Right ventricle myocardium inferior (tissue), 1 donor: ENCODE measurements around the gene PNMA8C. TPM values are rescaled to one million over a fixed set of nuclear protein-coding genes. Genes with fewer than 3 reads are reported as not detected.
"Not testable (repeated sequence)": the region's sequence is repeated elsewhere in the genome, so short reads cannot be mapped to it uniquely, and the experiment has no call there.

Experiments used
- ATAC-seq: fragments of 200-7000 bp; cut with Tn5 transposase; one replicate; pipeline ENCODE4 v1.9.1; 2020; ENCODE audit warnings: mild to moderate bottlenecking, moderate library complexity
- DNase-seq: peaks from one replicate; pipeline ENCODE4 v3.0.0; 2021; ENCODE audit errors: missing footprints
- intact Hi-C: fragments of 100-400 bp; cut with DNase I; formaldehyde crosslinking; loops from one replicate; pipeline ENCODE4 v1.11.0; 2022
- total RNA-seq: library from RNA; stranded (reverse); fragmentation: NEBNext Ultra II Directional; extraction: Animal tissue kit (Norgen Biotek cat#: 25700); gene quantifications from one replicate; pipeline ENCODE4 v1.2.1, GENCODE V29; 2021
- donor health status: DM: no; HTN: yes; CAD: no; lungs with severe emphysema.

PNMA8C gene
- total RNA-seq, 1 donor from 2014 or later: not detected

GRCh38 chr19:46380690-46381089 lies 48.0 kb downstream of the PNMA8C start:
- no peak for ATAC-seq
- intact Hi-C loops: no loop called here
- no peak for DNase-seq

- no peak for DNase-seq
- intact Hi-C loops: no loop called here
- no peak for ATAC-seq
These were observed 50.5 kb downstream of the PNMA8C start for GRCh38 chr19:46378268-46378667.

- DNase-seq (no peak), ATAC-seq (no peak)
- intact Hi-C loops: no loop called here
These were observed 52.2 kb downstream of the PNMA8C start for GRCh38 chr19:46376241-46377153.

- DNase-seq, ATAC-seq, intact Hi-C loops: not testable (repeated sequence)
These were observed 53.2 kb downstream of the PNMA8C start for GRCh38 chr19:46375476-46376067.

Other genes starting within 250 kb of the PNMA8C start
- gene IGFL1, start 199.2 kb downstream of the PNMA8C start, total RNA-seq: not detected
- gene HIF3A, start 131.9 kb downstream of the PNMA8C start, total RNA-seq: 73.8 TPM
- 77.3 TPM for gene PPP5C, start 81.8 kb downstream of the PNMA8C start, total RNA-seq
- gene CCDC8, start 15.4 kb downstream of the PNMA8C start, total RNA-seq: 28.9 TPM
- gene PNMA8A, start 42.6 kb upstream of the PNMA8C start, total RNA-seq: 7.6 TPM
- 0.68 TPM for gene PNMA8B, start 66.9 kb upstream of the PNMA8C start, total RNA-seq
- gene CALM3, start 172.4 kb upstream of the PNMA8C start, total RNA-seq: 378 TPM
- gene PTGIR, start 196.2 kb upstream of the PNMA8C start, total RNA-seq: 3.8 TPM
- not detected for gene GNG8, start 207.3 kb upstream of the PNMA8C start, total RNA-seq
- gene DACT3, start 232.2 kb upstream of the PNMA8C start, total RNA-seq: 14.1 TPM